ENCODE results near the gene DBP. TPM values are rescaled to one million over a fixed set of nuclear protein-coding genes. Genes with fewer than 3 reads are reported as not detected.
"Not testable (repeated sequence)": the region's sequence is repeated elsewhere in the genome, so short reads cannot be mapped to it uniquely, and the experiment has no call there.

The DBP gene
- total and polyA plus RNA-seq, 4 donors, result 6.8 to 16.8 (median 9.8) TPM

- 55 to 61% methylated on average over 11 of the region's 11 CpGs for WGBS, 2 donors
- Histone ChIP-seq H3K27ac (ENCODE audit: low read depth in 1 of 2, low read length in 1 of 2) (no peak overlapping the region), H3K27me3 (ENCODE audit: control insufficient read depth in 3 of 3, insufficient read depth in 3 of 3, low read length in 2 of 3) (no peaks in the 10 kb centered on the region), H3K9me3 (ENCODE audit: control insufficient read depth in 4 of 4, insufficient read depth in 3 of 4, low read length in 3 of 4) (no peaks in the 10 kb centered on the region), H3K36me3 (ENCODE audit: control insufficient read depth in 4 of 4, insufficient read depth in 4 of 4, low read length in 4 of 4) (no peaks in the 10 kb centered on the region), H3K4me3 (no peak overlapping the region), H3K4me1 (ENCODE audit: control insufficient read depth in 5 of 5, insufficient read depth in 5 of 5, low read length in 5 of 5) (peaks cover 0 to 7% (median 0%) of the 10 kb centered on the region in 5 donors), H3K9ac (ENCODE audit: insufficient read depth in 1 of 2, low read length in 2 of 2) (peak overlapping the region in 1 of 2 donors; percentile 77)
- no peak for ATAC-seq (ENCODE audit: insufficient read depth, low FRiP score)
- no peak for TF ChIP-seq CTCF (IDR thresholded peaks at IDR 0.05; ENCODE audit: control extremely low read depth, extremely low read depth)
- peak; percentile 79 to 82 (median 82) for DNase-seq
Measured at GRCh38 chr19:48683349-48683748, 46.2 kb upstream of the DBP start.

GRCh38 chr19:48681127-48681470 lies 43.9 kb upstream of the DBP start:
- Histone ChIP-seq H3K36me3 (ENCODE audit: control insufficient read depth in 4 of 4, insufficient read depth in 4 of 4, low read length in 4 of 4) (no peaks in the 10 kb centered on the region), H3K27ac (ENCODE audit: low read depth in 1 of 2, low read length in 1 of 2) (no peak overlapping the region), H3K27me3 (ENCODE audit: control insufficient read depth in 3 of 3, insufficient read depth in 3 of 3, low read length in 2 of 3) (no peaks in the 10 kb centered on the region), H3K9me3 (ENCODE audit: control insufficient read depth in 4 of 4, insufficient read depth in 3 of 4, low read length in 3 of 4) (no peaks in the 10 kb centered on the region), H3K9ac (ENCODE audit: insufficient read depth in 1 of 2, low read length in 2 of 2) (no peak overlapping the region), H3K4me3 (no peak overlapping the region), H3K4me1 (ENCODE audit: control insufficient read depth in 5 of 5, insufficient read depth in 5 of 5, low read length in 5 of 5) (peaks cover 0 to 7% (median 3%) of the 10 kb centered on the region in 5 donors)
- no peak for TF ChIP-seq CTCF (IDR thresholded peaks at IDR 0.05; ENCODE audit: control extremely low read depth, extremely low read depth)
- ATAC-seq (ENCODE audit: insufficient read depth, low FRiP score), result no peak
- 82% methylated on average over 7 of the region's 7 CpGs for WGBS, 2 donors
- DNase-seq, result no peak

GRCh38 chr19:48680436-48681126 lies 43.4 kb upstream of the DBP start:
- ATAC-seq (ENCODE audit: insufficient read depth, low FRiP score), result no peak
- Histone ChIP-seq H3K9ac (ENCODE audit: insufficient read depth in 1 of 2, low read length in 2 of 2) (no peak overlapping the region), H3K4me1 (ENCODE audit: control insufficient read depth in 5 of 5, insufficient read depth in 5 of 5, low read length in 5 of 5) (peaks cover 0 to 8% (median 4%) of the 10 kb centered on the region in 5 donors), H3K27ac (ENCODE audit: low read depth in 1 of 2, low read length in 1 of 2) (no peak overlapping the region), H3K36me3 (ENCODE audit: control insufficient read depth in 4 of 4, insufficient read depth in 4 of 4, low read length in 4 of 4) (no peaks in the 10 kb centered on the region), H3K27me3 (ENCODE audit: control insufficient read depth in 3 of 3, insufficient read depth in 3 of 3, low read length in 2 of 3) (no peaks in the 10 kb centered on the region), H3K4me3 (no peak overlapping the region), H3K9me3 (ENCODE audit: control insufficient read depth in 4 of 4, insufficient read depth in 3 of 4, low read length in 3 of 4) (no peaks in the 10 kb centered on the region)
- no peak for DNase-seq
- no peak for TF ChIP-seq CTCF (IDR thresholded peaks at IDR 0.05; ENCODE audit: control extremely low read depth, extremely low read depth)
- WGBS, 2 donors, result 93 to 95% methylated on average over 45 of the region's 45 CpGs

GRCh38 chr19:48680006-48680405 lies 42.8 kb upstream of the DBP start:
- not testable (repeated sequence) for H3K9ac ChIP-seq (ENCODE audit: insufficient read depth in 1 of 2, low read length in 2 of 2); ATAC-seq (ENCODE audit: insufficient read depth, low FRiP score); DNase-seq; H3K4me3 ChIP-seq; H3K9me3 ChIP-seq (ENCODE audit: control insufficient read depth in 4 of 4, insufficient read depth in 3 of 4, low read length in 3 of 4); H3K27ac ChIP-seq (ENCODE audit: low read depth in 1 of 2, low read length in 1 of 2); H3K27me3 ChIP-seq (ENCODE audit: control insufficient read depth in 3 of 3, insufficient read depth in 3 of 3, low read length in 2 of 3); H3K36me3 ChIP-seq (ENCODE audit: control insufficient read depth in 4 of 4, insufficient read depth in 4 of 4, low read length in 4 of 4)
- peaks cover 0 to 13% (median 7%) of the 10 kb centered on the region in 5 donors for H3K4me1 ChIP-seq (ENCODE audit: control insufficient read depth in 5 of 5, insufficient read depth in 5 of 5, low read length in 5 of 5)
- WGBS, 2 donors, result 89 to 97% methylated on average over 11 to 16 of the region's 19 CpGs
